Stimulated activated CD4-positive, alpha-beta T cell treated with anti-CD3 and anti-CD28 coated beads, Interleukin-4, amount 100 ng/mL, for 48 hours (primary cell): ENCODE results near the gene MTCP1.
A peak's percentile ranks its signal among the peaks of the same experiment; 100 is the strongest.

Experiments used
- DNase-seq, 2 donors: peaks; one replicate each; pipeline ENCODE4 v3.0.0-alpha.2; 2020; ENCODE audit warnings: low read depth in 2 of 2

The MTCP1 gene

DNA sequence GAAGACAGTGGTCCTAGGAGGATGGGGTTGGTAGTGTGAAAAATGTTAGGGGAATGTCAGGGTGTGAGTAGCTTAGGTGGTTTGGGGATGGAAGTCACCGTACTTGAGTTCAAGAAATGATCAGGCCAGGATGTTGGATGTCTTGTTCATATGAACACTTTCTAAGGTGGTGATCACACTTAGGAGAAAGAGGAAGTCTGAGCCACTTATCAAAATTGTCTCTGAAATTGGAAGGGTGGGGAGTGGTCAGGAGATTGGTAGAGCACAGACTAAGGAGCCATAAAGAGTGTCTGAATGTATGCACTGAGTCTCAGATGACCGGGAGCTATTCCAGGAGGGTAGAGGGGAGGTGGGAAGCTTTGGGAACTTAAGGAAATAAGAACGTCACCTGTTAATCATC is 17.3 kb downstream of the MTCP1 start:
- DNase-seq, result no peak

DNA sequence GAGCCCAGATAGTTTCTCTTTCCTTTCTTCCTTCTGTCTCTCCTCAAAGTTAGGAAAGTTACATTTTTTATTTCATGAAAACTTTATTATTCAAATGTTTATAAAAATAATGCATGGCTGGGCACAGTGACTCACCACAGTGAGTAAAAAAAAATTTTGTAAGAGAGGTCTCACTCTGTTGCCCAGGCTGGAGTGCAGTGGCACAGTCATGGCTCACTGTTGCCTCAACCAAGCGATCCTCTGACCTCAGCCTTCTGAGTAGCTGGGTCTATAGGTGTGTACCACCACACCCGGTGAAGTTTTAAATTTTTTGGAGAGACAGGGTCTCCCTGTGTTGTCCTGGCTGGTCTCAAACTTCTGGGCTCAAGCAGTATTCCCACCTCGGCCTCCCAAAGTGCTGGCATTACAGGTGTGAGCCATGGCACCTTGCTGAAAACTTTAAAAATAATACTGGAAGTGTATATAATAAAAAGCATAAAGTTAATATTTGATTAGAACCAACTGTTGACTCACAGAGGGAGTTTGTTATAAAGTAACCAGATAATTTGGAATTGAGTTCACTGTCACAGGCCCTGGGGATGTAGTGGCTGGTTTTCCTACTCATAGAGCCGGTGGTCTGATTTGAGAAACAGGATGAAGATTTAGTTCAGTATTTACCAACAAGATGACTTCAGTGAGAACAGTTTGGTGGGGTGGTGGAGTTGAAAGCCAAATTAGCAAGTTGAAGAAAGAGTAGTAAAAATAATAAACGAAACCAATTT is 18.0 kb downstream of the MTCP1 start:
- DNase-seq, result no peak

- DNase-seq, result peak; percentile 19 to 22
Observed at GRCh38 chrX:155048977-155049619, 21.8 kb downstream of the MTCP1 start.

DNA sequence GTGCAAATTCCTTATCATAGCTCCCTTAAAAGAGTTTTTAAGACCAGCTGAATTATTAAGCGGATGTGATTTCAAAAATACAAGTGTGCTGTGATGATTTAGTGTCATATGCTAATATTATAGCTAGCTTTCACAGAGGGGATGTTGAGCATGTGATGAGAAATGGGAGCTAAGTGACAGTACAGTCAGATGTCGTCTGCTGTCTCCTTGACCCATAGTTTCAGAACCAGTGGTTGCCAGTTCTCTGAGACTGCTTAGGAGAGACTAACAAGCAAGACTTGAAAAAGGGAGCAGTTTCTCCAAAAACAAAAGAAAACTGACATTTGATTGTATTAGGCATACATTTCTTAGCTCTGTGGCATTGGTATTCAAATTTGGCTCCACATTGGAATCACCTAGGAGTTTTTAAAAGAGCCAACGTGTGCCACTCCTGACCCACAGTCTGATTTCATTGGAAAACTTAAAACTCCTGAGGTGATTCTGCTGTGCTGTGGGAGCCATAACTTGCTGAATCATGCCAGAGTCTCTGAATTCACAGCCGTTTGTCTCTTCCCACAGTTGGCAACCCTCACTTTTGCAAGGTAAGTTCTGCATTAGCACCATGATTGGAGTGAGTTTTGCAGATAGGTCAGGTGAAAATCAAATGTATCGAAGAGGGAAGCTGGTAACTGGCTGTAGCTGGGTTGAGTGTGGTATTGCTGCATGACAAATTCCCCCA is 24.0 kb downstream of the MTCP1 start:
- no peak for DNase-seq

- no peak for DNase-seq
Observed at GRCh38 chrX:155046129-155046810, 24.7 kb downstream of the MTCP1 start.

- DNase-seq, result no peak
Observed at GRCh38 chrX:155035688-155036087, 35.2 kb downstream of the MTCP1 start.

DNA sequence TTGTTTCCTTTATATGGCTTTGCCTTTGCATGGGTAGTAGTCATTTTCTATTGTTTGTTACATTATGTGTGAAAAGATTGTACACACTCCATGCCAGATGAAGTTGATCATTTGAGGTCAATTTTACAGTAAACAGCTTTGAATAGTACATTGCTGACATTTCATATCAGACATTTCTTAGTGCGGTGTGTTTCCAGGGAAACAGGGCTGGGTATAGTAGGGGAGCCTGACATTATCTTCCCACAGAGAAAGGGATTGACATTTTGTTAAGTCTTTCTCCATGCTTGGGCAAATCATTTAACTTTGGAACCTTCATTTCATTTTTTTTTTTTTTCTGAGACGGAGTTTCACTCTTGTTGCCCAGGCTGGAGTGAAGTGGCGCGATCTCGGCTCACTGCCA is 39.3 kb downstream of the MTCP1 start:
- no peak for DNase-seq

- no peak for DNase-seq
Observed at GRCh38 chrX:155028877-155029291, 42.1 kb downstream of the MTCP1 start.

GRCh38 chrX:155028129-155028528 is 42.8 kb downstream of the MTCP1 start:
- DNase-seq, result no peak

DNA sequence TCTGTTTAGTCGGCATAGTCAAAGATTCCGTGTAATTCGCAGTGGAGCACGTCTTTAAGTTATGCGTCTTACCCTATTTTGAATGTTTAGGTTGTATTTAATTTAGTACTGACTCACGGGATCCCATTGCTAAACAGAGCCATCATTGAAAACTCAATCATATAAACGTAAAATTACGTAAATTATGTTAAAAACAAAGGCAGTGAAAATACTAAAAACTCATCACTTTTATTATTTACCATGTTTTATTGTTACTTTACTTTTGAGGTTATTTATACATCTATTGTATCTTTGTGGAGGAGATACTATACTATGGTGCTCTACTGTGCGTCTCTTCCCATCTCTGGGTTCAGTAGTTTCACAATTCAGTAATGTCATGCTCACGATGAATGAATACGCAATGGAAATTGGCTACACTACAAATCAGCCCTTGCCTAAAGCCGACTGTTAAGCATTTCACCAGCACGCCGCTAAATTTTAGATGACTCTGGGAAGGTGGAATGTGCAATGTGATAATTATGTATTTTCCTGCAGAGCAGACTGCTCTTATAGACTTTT is 43.3 kb downstream of the MTCP1 start:
- DNase-seq, result peak in 1 of 2 donors; percentile 4

GRCh38 chrX:155026727-155027508 is 44.0 kb downstream of the MTCP1 start, which contains the start of gene FUNDC2:
Gene FUNDC2, plus strand, starts transcription at chrX:155026844. Its CDS starts 95 bp downstream, at chrX:155026939.
- peak; percentile 82 to 84 for DNase-seq

DNA sequence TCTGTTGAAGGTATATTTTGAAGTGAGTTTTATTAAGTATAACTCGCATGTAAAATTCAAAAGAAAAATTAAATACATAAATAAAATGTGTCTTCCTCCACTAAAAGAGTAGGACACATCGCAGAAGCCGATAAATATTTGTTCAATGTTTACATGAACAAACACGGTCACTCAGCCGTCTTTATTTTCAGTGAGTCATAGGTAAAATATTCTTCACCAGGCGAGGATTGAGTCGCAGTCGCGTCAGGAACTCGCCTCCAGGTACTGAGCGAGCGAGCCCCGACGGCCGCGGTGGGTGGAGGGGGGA is 44.6 kb downstream of the MTCP1 start:
- DNase-seq, result no peak

- no peak for DNase-seq
Observed at GRCh38 chrX:155023907-155024833, 46.8 kb downstream of the MTCP1 start.

GRCh38 chrX:155022585-155022984 is 48.4 kb downstream of the MTCP1 start, which contains the start of gene F8:
Gene F8, minus strand, starts transcription at chrX:155022723. Its CDS starts 171 bp downstream, at chrX:155022552.
- DNase-seq, result no peak

- no peak for DNase-seq
Observed at GRCh38 chrX:155020591-155020990, 50.3 kb downstream of the MTCP1 start.
